ENCODE results near the gene CFAP251.

- TF ChIP-seq EZH2 (IDR thresholded peaks at IDR 0.05; ENCODE audit: borderline replicate concordance, low read depth, low read length, poor library complexity, severe bottlenecking) (no peak), CTCF (conservative IDR thresholded peaks at IDR 0.05; ENCODE audit: low read depth, low read length) (no peak)
Observed at GRCh38 chr12:122009741-122010140, 91.3 kb downstream of the CFAP251 start.
